Measurements from ENCODE around the gene BEX4. TPM values are rescaled to one million over a fixed set of nuclear protein-coding genes. Genes with fewer than 3 reads are reported as not detected.
"Not testable (repeated sequence)": the region's sequence is repeated elsewhere in the genome, so short reads cannot be mapped to it uniquely, and the experiment has no call there.

The BEX4 gene
- total and polyA plus RNA-seq, 2 donors (not counting 1 experiment from before 2014, with no cell fraction given), result 11.1 to 12.4 TPM

GRCh38 chrX:103187953-103188475 is 26.9 kb upstream of the BEX4 start:
- Histone ChIP-seq H3K27me3 (ENCODE audit: control insufficient read depth, insufficient read depth, low read length) (no peaks in the 10 kb centered on the region), H3K79me2 (ENCODE audit: control insufficient read depth, insufficient read depth, low read length) (no peaks in the 10 kb centered on the region), H2AFZ (ENCODE audit: low read length) (no peak overlapping the region), H3K27ac (ENCODE audit: insufficient read depth, low read length) (no peak overlapping the region), H3K4me2 (ENCODE audit: extremely low read depth, insufficient read depth, low read length) (no peak overlapping the region), H3K4me1 (ENCODE audit: control insufficient read depth, extremely low read depth, insufficient read depth, low read length) (no peaks in the 10 kb centered on the region), H3K9me3 (ENCODE audit: control insufficient read depth, insufficient read depth, low read depth, low read length) (no peaks in the 10 kb centered on the region), H4K20me1 (ENCODE audit: control insufficient read depth, extremely low read depth, insufficient read depth, low read length) (no peaks in the 10 kb centered on the region), H3K4me3 (replicated peaks in 1 of 4; ENCODE audit: control extremely low read depth in 1 of 4, insufficient read depth in 1 of 4, low read depth in 3 of 4, low read length in 4 of 4) (no peak overlapping the region), H3K36me3 (ENCODE audit: control insufficient read depth, insufficient read depth, low read length) (no peaks in the 10 kb centered on the region), H3K9ac (ENCODE audit: insufficient read depth, low read length) (no peak overlapping the region)
- DNase-seq (ENCODE audit: low read depth in 2 of 2), result peak in 1 of 2 donors; percentile 3
- TF ChIP-seq CTCF (conservative IDR thresholded peaks at IDR 0.05 in 1 of 2, IDR thresholded peaks at IDR 0.05 in 1 of 2; ENCODE audit: low read depth in 1 of 2, low read length in 2 of 2) (no peak), EZH2 (IDR thresholded peaks at IDR 0.05; ENCODE audit: low read length, missing control alignments) (no peak)

GRCh38 chrX:103197721-103198306 is 17.1 kb upstream of the BEX4 start:
- Histone ChIP-seq H3K27me3 (ENCODE audit: control insufficient read depth, insufficient read depth, low read length) (no peaks in the 10 kb centered on the region), H3K36me3 (ENCODE audit: control insufficient read depth, insufficient read depth, low read length) (no peaks in the 10 kb centered on the region), H3K4me1 (ENCODE audit: control insufficient read depth, extremely low read depth, insufficient read depth, low read length) (no peaks in the 10 kb centered on the region), H3K4me3 (replicated peaks in 1 of 4; ENCODE audit: control extremely low read depth in 1 of 4, insufficient read depth in 1 of 4, low read depth in 3 of 4, low read length in 4 of 4) (no peak overlapping the region), H4K20me1 (ENCODE audit: control insufficient read depth, extremely low read depth, insufficient read depth, low read length) (no peaks in the 10 kb centered on the region), H3K9me3 (ENCODE audit: control insufficient read depth, insufficient read depth, low read depth, low read length) (no peaks in the 10 kb centered on the region), H2AFZ (ENCODE audit: low read length) (peak overlapping the region; percentile 19), H3K27ac (ENCODE audit: insufficient read depth, low read length) (peak overlapping the region; percentile 23), H3K9ac (ENCODE audit: insufficient read depth, low read length) (no peak overlapping the region), H3K4me2 (ENCODE audit: extremely low read depth, insufficient read depth, low read length) (no peak overlapping the region), H3K79me2 (ENCODE audit: control insufficient read depth, insufficient read depth, low read length) (no peaks in the 10 kb centered on the region)
- DNase-seq (ENCODE audit: low read depth in 2 of 2), result peak; percentile 53 to 58
- TF ChIP-seq CTCF (conservative IDR thresholded peaks at IDR 0.05 in 1 of 2, IDR thresholded peaks at IDR 0.05 in 1 of 2; ENCODE audit: low read depth in 1 of 2, low read length in 2 of 2), result no peak
- no peak for TF ChIP-seq EZH2 (IDR thresholded peaks at IDR 0.05; ENCODE audit: low read length, missing control alignments)

GRCh38 chrX:103198668-103199067 is 16.2 kb upstream of the BEX4 start:
- H3K4me3 ChIP-seq (replicated peaks in 1 of 4; ENCODE audit: control extremely low read depth in 1 of 4, insufficient read depth in 1 of 4, low read depth in 3 of 4, low read length in 4 of 4); H3K27me3 ChIP-seq (ENCODE audit: control insufficient read depth, insufficient read depth, low read length); H3K79me2 ChIP-seq (ENCODE audit: control insufficient read depth, insufficient read depth, low read length); H3K9me3 ChIP-seq (ENCODE audit: control insufficient read depth, insufficient read depth, low read depth, low read length); DNase-seq (ENCODE audit: low read depth in 2 of 2); H3K9ac ChIP-seq (ENCODE audit: insufficient read depth, low read length); H3K4me2 ChIP-seq (ENCODE audit: extremely low read depth, insufficient read depth, low read length); H3K27ac ChIP-seq (ENCODE audit: insufficient read depth, low read length); H3K36me3 ChIP-seq (ENCODE audit: control insufficient read depth, insufficient read depth, low read length); H2AFZ ChIP-seq (ENCODE audit: low read length); H4K20me1 ChIP-seq (ENCODE audit: control insufficient read depth, extremely low read depth, insufficient read depth, low read length); H3K4me1 ChIP-seq (ENCODE audit: control insufficient read depth, extremely low read depth, insufficient read depth, low read length): not testable (repeated sequence)
